IPS-NIHi11 (cell line): Measurements from ENCODE around the gene FAM222B.

Experiments used
- DNase-seq: peaks from one replicate; pipeline ENCODE4 v3.0.0; 2012; ENCODE audit warnings: mixed read lengths, low spot score

The FAM222B gene

DNA sequence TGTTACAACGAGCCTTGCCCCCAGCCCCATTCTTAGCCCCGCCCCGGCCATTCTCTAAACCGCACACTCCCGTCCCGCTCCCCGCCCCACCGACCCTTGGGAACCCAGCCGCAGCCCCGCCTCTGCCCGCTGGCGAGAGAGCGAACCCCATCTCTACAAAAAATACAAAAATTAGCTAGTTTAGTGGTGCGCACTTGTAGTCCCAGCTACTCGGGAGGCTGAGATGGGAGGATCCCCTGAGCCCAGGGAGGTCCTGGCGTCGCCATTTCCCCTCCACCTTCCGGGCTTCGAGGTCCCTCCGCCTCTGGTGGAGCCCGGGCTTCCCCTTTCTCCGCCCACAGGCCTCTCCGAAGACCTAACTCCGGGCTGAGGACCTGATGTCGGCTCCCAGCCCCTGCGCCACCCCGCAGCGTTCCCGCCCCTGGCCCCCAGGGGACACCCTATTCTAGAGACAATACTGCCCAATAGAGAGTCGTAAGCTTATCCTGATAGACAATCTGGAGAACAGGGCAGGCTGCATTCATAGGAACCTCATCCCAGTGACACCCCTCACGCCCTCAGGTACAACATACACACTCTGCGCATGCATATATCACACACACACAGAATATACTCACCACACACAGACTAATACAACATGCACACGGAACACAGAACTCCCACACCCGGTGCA is 130.4 kb downstream of the FAM222B start:
- no peak for DNase-seq

DNA sequence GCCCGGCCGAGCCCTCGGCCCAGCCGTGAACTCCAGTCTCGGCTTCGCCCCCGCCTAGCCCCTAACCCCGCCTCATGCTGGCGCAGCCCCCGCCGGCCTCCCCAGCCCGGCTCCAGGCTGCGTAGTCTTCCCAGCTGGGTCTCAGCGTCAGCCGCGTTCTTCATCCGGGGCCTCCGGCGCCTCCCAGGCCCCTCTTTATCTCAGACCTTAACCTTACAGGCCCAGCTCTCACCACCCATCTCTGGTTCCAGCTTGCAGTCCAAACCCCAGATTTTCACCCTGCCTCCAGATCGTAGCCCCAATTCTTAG is 130.9 kb downstream of the FAM222B start, which contains the start of gene PROCA1:
Gene PROCA1, minus strand, starts transcription at position 166 of the 309 bp plus-strand sequence. CDS start 228 bp downstream, outside the sequence.
- no peak for DNase-seq

DNA sequence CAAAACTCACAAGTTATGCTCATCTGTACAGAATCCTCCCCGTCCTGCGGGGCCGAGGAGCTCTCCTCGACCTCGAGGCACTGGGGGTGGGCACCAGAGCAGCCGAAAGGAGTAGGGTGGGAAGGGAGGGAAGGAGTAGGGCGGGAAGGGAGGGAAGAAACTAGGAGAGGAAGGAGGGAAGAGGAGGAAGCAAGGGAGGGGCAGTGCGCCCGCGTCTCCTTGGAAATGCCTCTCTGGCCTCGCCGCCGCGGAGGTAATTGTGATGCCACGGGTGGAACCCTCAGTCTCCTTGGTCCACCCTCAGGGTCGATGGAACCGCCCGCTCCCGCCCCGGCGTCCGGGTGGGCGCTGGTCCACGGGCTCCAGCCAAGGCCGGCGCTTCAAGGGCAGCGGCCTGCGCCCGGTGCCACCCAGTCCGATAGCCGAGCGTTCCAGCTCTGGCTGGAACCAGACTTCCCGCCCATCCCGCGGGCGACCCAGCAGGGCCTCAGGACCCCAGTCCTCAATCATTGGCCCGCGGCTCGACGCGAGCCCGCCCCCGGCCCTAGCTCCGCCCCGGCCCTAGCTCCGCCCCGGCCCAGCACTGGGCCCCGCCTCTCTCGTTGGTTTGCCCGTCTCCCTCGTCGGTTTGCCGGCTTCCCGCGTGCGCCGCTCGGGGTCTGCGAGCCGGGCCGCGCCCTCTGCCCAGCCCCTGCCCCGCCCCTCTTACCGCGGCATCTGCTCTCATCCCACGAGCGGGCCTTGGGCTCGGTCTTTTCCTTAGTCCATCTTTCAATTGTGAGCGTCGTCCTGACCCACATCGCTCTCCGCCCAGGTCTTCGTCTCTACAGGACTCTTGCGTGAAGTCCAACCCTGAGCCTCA is 131.5 kb downstream of the FAM222B start:
- peak; percentile 95 for DNase-seq

DNA sequence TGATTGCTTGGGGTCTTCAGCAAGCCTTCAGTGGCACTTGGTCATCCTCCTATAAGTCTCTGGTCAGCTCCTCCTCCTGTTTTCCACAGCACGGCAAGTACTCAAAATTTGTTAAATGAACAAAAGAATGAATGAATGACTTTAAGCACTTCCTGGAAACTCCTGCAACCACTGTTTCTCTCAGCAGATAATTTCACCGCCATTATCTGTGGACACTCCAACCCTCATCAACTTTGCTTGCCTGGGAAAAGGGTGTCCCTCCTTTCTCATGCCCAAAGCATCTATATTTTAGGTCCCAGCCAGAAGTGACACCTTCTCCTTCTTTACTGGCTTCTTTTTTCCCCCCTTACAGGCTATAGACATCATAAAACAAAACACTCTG is 135.3 kb downstream of the FAM222B start:
- DNase-seq: no peak

DNA sequence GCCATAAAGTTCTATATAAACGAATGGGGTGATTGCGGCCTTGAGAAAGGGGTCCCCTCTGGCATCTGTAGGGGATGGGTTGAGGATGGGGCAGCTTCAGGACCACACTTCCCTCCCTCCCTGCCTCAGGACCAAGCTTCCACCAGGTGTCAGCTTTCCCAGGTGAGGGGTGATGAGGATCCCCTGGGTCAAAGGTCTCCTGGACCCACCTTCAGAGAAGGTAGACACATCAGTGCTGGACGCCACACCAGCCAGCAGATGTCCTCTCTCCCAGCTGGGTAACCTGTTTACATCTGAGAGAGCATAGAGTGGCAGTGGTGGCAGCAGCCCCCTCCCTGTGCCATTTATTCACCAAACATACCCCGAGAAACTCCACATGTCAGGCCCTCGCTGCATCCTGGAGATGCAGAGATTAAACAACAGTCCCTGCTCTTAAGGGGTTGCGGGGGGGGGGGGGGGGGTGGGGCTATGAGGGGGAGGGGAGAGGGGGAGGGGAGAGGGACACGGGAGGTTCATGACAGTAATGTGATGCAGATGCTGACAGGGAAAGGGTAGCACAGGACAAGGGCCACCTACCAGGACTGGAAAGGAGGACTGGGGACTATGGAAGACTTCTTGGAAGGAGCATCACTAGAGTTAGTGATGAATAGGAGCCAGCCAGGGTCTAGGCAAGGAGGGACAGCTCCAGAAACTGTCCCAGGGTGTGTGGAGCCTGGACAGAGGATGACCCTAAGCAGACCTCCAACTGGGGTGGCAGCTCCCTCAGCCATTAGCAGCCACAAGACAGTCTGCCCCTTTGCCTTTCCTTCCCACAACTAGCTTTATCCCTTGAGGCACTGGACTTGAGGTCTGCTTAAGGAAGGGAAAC is 135.9 kb downstream of the FAM222B start:
- DNase-seq: no peak
